Fibroblast of skin of left quadriceps (primary cell): ENCODE measurements around the gene POLRMT.
"Not testable (repeated sequence)": the region's sequence is repeated elsewhere in the genome, so short reads cannot be mapped to it uniquely, and the experiment has no call there.

Experiments
- DNase-seq, 2 experiments: peaks; one replicate each; pipeline ENCODE4 v3.0.0-alpha.2; 2013; ENCODE audit warnings: low read depth in 2 of 2

Gene POLRMT

DNA sequence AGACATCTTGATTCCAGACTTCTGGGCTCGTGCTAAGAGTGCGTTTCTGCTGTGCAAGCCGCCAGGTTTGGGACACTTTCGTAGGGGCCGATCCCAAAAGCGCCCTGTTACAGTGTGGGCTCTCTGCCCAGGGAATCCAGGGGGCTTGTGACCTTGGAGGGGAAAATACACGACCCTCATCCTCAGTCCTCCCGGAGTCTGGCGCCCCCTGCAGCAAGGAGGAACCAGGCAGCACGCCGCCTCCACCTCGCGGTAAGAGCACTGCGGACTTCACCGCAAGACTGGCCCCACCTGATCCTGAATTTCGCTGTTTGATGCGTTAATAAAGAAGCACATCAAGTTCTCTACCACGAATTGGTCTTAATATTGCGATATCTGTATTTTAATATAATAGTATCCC, 5.2 kb downstream of the POLRMT start:
- DNase-seq, result no peak

DNA sequence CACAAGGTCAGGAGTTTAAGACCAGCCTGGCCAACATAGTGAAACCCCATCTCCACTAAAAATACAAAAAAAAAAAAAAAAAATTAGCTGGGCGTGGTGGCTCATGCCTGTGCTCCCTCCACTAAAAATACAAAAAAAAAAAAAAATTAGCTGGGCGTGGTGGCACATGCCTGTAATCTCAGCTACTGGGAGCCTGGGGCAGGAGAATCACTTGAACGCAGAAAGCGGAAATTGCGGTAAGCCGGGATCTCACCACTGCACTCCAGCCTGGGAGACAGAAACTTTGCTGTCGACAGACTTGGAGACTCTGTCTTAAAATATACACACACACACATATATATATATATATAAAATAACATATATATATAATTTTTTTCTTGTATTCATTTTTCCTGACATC, 6.8 kb downstream of the POLRMT start:
- DNase-seq, result not testable (repeated sequence)

DNA sequence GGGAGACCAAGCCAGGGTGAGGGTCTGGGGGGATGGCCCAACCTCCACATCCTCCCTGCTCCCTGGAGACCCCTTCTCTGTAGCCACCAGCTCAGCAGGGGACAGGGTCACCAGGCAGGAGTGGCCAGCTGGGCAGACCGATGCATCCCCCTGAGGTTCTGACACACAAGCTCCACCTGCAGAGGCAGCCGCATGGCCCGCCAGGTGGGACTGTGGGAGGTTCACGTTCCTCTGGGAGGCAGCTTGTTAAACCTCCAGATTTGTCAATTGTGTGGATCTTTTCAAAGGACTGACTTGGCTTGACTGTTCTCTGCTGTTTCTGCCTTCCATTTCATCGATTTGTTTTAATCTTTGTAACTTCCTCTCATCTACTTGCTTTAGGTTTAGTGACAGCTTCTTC, 8.1 kb downstream of the POLRMT start:
- no peak for DNase-seq

DNA sequence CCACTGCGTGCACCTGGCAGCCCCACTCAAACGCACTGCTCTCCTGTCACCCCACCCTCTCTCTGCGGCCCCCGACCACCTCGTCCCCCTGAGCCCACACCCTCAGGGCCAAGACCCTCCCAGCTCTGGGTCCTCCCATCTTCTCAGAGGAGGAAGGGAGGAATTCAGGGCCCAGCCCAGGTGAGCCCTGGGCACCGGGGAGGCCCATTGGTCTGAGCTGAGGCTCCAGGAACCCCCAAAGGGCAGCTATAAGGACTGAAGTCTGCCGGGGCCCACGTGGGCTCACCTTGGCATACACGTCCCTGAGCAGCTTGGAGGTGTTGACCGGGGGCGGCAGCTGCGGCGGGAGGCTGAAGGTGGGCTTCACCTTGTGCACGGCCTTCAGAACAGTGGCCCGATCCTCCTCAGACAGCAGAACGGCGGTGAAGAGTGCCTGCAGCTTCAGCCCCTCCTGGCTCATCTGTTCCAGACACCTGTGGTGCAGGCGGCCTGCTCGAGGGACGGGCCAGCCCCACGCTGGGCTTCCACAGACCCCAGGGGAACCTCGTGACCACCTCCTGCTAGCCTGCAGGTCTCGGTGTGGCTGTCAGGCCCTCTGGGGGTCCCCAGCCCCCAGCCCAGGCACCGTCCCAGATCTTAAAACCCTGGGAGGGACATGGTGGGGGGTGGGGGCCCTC, 8.8 kb downstream of the POLRMT start:
- DNase-seq, result no peak

DNA sequence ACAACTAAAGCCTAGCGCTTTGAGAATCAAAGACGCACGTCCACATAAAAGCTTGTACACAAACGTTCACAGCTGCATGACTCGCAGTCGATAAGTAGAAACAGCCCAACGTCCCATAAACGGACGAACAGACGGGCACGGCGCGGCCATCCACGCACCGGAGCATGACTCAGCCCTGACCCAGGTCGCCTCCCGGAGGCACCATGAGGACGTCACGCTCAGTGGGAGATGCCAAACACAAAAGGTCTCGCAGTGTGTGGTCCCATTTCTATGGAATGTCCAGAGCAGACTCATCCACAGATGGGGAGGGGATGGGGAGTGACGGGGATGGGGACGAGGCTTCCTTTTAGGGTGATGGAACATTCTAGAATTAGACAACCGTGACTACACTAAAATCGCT, 9.4 kb downstream of the POLRMT start:
- peak; percentile 49 to 56 for DNase-seq

DNA sequence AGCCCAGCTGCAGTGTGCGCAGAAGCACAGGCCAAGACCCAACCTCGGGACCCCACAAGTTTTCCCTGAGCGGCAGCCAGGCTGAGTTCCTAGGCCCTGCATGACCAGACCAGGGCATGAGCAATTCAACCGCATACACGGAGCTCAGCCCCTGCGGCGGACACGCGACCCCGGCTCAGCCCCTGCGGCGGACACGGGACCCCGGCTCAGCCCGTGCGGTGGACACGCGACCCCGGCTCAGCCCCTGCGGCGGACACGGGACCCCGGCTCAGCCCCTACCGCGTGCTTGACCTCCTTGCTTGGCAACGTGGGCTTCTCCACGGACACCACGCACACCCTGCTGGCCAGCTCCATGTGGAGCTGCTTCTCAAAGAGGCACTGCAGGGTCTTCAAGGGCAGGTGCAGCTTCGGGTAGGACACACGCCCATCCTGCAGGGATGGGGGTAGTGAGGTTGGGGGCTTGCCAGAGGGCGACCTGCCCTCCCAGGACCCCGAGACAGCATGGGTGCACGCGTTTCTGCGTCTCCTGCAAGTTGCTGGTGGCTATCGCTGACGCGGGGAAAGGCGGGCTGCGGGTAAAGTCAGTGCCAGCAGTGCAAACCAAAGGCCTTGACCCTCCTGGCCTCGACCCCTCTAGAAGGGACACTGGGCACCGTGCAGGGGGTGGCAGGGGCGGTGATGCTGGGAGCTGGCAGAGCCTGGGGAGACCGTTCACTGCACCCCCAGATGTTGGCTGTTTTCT, 10.0 kb downstream of the POLRMT start:
- DNase-seq, result no peak

DNA sequence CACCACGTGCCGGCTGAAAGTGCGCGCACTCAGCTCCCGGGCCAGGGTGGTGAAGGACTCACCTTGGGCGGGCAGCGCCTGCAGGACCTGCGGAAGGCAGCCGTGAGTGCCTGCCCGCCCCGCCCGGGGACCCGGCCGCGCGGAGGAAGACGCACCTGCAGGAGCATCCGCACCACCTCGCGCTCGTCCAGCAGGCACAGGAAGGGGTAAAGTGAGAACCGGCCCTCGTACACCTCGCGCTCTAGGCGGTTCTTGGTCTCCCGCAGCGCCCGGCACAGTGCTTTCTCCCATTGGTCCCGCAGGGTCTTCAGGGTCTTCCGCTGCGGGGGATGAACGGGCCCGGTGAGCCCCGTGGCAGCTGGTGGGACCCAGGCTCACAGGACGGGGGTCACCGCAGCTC, 10.7 kb downstream of the POLRMT start:
- DNase-seq, result no peak

DNA sequence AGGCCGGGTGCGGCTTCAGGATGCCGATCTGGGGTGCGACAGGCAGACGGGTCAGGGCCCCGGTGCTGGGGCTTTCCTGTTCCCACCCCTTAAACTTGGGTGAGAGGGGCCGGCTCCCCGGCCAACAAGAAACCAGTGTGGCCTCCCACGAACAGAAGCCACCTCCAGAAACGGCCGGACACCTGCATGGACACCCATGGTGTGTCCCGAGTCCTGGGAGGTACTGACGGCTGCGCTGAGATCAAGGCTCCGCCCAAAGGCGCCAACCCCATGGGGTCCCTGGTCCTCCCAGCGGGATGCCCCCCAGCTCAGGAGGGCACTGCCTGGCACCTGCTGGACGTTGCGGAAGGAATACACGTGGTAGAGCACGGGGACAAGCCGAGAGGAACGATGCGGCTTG, 11.5 kb downstream of the POLRMT start:
- no peak for DNase-seq

DNA sequence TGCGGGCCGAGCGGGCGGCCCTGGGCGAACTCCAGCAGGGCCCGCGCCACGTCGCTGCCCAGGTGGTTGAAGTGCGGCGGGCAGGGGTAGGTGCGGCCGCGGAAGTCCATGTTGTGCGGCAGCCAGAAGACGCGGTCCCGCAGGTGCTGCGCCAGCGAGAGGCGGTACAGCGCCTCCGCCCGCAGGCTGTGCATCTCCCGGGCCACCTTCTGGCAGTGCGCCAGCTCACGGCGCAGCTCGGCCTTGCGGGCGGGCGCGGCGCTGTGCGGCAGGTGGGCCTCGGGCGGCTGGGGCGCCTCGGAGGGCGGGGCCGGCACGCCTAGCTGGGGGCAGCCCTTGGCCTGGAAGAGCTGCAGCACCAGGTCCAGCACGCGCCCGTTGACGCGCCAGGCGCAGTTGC, 12.1 kb downstream of the POLRMT start:
- not testable (repeated sequence) for DNase-seq

DNA sequence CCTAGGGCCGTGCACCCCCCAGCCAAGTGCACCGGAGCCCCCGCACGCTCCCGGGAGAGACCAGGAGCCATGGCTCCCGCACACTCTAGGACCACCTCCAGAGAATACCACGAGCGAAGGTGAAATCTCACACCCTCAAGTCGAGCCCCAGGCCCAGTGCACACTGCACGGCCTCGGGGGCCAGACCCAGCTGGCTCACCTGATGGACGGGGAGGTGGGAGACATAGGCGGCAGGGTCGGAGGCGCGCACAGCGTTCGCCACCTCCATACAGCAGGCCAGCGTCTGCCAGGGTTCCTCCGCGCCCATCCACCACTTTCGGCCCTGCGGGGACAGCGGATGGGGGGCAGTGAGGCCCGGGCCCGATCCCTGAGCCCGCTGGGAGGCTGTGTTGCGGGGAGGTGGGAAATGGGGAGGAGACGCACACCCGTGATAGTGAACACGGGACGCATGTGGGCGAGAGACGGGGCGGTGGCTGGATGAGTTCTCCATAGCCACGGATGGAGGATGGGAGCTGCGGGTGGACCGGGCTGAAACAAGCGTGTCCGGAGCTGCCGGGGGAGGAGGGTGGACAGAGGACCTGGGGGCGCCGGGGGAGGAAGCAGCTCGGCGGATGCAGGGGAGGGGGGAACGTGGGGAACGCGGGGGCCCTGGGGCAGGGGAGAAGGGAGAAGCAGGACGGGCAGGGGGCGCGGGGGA, 13.0 kb downstream of the POLRMT start:
- no peak for DNase-seq

DNA sequence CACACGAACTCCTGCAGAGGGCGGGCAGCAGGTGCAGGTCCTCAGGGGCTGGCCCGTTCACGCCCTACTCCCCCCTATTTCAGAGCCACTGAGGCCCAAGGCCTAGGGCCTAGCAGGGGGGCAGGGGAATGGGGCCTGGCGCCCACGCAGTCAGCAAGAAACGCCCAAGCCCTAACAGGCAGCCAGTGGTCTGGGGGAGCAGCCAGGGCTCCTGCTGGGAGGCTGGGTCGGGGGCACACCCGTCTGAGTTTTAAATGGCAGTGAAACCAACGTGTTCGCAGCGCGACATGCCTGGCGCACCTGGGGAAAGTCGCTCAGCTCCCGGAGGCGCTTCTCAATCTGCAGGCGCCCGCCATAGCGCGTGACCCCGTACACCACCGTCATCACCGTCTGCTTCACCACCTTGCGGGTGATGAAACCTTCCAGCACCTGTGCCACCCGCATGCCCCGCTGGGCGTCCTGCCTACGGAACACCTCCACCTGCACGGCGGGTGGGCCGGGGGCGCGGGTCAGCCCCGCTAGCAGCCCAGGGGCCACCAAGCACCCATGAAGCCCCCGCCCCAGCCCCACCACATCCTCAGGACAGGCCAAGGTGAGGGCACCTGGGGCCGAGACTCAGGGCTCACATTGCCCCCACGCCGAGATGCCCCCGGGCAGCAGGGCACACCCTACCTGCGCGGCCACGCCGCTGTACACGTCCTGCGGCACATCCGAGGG, 13.9 kb downstream of the POLRMT start:
- DNase-seq, result no peak

DNA sequence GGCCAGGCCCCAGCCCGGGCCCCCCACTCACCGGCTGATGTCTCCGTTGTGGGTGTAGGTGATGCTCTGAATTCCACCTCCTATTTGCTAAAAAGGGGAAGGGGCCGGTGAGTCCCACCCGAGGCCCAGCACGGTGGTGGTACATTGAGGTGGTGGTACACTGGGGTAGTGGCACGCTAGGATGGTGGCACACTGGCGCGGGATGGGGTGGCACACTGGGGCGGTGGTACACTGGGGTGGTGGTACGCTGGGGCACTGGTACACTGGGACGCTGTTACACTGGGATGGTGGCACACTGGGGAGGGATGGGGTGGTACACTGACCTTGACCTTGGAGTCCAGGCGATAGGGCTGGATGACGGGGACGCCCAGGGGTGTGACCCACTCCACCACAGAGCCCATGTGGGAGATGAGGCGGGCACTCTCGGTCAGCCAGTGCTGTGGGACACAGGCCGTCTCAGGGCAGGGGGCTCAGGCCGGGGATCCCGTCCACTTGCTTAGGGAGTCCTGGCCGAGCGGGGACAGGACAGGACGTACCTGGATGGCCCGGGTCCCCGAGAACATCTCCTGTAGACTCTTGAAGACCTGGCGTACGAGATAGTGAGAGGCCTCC, 14.6 kb downstream of the POLRMT start:
- DNase-seq, result no peak

DNA sequence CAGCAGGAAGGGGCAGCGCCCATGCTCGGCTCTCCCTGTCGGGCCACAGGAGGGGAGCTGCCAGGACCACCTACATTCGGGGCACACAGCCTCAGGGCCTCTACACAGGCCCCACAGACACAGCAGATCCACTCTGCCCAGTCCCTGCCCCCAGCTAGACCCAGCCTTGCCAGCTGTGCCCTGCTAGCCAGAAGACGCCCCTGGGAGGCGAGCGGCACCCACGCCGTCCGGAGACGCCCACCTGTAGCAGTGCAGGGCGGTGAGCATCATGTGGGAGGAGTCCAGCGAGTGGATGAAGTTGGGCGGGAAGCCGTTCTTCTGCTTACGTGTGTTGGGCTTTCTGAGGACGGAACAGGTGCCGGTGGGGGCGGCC, 15.1 kb downstream of the POLRMT start:
- DNase-seq, result no peak

DNA sequence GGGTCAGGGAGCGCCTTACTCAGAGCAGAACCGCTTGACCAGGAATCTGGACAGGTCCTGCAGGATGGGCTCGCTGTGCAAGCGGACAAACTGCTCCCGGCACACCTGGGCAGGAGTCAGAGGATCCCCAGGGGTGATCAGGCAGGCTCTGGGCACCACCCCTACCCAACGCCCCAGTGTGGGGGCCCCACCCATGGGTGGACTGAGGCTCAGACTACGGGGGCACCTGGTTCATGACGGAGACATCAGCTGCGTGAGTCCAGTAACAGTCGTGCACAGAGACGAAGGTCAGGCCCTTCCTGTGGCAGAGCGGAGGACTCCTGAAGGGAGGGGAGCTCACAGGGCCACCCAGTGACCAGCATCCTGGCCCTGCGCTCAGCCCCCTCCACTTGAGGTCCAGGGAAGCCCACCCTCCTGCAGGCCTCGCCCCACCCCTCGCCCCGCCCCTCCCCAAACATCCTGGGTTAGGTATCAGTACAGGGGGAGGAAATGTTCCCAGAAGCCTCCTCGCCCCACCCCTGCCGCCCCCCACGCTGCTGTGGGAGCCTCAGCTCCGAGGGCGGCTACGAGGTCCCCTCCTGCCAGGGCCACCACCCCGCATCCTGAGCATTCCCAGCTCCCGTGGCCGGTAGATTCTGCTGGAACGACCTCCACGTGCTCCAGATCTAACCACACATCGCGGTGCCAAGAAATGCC, 15.6 kb downstream of the POLRMT start:
- DNase-seq, result no peak

DNA sequence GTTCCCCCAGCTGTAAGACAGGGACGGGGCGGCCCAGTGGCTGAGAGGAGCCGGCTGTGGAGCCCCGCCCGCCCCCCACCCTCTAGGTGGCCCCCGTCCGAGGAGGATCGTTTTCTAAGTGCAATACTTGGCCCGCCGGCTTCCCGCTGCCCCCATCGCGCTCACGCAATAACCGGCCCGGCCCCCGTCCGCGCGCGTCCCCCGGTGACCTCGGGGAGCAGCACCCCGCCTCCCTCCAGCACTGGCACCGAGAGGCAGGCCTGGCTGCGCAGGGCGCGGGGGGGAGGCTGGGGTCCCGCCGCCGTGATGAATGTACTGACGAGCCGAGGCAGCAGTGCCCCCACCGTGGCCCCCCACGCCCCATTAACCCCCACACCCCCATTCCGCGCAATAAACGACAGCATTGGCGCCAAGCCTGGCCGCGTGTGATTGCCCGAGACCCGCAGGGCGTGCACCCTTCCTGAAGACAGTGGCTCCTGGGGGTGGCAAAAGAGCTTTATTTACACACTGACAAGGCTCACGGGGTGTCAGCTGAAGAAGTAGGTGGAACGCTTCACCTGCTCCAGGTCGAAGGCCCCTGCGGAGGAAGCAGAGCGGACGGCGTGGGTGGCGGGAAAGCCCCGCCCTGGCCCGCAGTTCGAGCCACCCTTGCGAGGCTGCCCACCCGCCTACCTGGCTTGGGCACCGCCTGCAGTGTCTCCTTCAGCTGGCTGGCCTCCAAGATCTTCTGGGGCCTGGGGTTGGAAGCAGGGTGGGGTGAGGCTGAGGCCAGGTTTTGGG, 16.4 kb downstream of the POLRMT start:
- DNase-seq, result no peak

DNA sequence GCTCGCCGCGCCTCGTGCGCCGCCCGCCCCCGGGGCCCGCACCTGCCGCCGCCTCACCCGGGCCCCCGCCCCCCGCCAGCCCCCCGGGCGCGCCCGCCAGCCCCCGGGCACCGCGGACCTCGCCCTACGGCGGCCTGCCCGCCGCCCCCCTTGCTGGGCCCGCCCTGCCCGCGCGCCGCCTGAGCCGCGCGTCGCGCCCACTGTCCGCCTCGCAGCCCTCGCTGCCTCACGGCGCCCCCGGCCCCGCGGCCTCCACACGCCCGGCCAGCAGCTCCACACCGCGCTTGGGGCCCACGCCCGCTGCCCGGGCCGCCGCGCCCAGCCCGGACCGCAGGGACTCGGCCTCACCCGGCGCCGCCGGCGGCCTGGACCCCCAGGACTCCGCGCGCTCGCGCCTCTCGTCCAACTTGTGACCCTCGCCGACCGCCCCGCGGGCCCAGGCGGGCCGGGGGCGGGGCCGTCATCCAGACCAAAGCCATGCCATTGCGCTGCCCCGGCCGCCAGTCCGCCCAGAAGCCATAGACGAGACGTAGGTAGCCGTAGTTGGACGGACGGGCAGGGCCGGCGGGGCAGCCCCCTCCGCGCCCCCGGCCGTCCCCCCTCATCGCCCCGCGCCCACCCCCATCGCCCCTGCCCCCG, 17.2 kb downstream of the POLRMT start:
- no peak for DNase-seq

DNA sequence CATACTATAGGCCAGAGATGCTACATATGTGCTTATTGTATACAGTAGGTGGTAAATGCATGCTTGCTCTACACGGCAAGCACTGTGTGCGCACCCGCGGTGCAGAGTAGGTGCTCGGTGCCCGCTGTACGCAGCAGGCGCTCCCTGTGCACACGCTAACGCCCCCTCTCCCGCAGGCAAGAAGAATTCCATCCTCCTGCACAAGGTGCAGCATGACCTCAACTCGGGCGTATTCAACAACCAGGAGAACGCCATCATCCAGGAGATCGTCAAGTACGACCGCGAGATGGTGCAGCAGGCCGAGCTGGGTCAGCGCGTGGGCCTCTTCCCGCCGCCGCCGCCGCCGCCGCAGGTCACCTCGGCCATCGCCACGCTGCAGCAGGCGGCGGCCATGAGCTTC, 17.7 kb downstream of the POLRMT start:
- DNase-seq, result no peak

DNA sequence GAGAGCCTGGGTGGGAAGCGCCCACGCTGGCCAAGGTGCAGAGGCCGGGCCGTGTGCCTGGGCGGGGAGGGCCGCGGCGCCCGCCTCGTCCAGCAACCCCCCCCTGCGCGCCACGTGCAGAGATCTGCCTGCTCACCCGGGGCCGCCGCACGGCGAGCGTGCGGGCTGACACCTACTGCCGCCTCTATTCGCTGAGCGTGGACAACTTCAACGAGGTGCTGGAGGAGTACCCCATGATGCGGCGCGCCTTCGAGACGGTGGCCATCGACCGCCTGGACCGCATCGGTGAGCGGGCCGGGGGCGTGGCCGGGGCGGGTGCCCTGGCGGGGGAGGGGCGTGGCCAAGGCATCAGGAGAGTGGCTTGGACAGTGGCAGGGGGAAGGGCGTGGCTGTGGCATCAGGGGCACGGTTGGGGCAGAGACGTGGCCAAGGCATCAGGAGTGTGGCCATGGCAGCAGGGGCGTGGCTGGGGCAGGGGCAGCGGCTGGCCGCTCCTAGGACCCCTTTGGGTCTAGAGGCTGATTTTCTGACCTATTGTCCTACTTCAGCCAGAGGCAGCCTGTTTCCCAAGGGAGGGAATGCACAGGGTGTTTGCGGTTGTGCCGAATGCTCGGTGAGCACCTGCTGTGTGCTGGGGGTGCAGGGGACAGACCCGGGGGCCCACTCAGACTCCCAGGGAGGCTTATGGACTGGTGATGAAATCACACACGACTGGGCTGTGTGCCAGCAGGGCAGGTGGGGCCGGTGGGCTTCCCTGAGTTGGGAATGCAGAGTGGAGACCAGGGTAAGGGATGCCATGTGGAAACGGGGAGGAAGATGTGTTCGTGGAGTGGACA, 19.4 kb downstream of the POLRMT start:
- DNase-seq, result no peak

DNA sequence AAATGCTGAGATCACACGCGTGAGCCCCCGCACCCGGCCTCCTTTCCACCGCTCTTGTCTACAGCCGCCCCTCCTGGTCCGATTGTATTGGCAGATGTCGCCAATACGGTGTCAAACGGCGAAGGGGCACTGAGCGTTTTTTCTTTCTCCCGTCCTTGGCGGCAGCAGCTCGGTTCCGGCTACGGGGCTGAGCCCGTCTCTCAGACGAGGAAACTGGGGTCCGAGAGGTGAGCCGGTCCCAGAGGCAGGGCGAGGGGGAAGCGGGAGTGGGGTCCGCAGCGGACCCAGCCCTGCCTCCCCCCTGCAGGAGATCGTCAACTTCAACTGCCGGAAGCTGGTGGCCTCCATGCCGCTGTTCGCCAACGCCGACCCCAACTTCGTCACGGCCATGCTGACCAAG, 20.4 kb downstream of the POLRMT start:
- no peak for DNase-seq
